Lower leg skin (tissue), 3 donors: ENCODE measurements around the gene MC2R.

ENCODE experiments used
- POLR2A ChIP-seq, 2 donors: fragments of 450-650 bp; IDR thresholded peaks; one replicate each; pipeline ENCODE4 v1.6.1; 2016 to 2017; ENCODE audit warnings: antibody characterized with exemption in 2 of 2, mild to moderate bottlenecking in 1 of 2, moderate library complexity in 1 of 2
- TF ChIP-seq, protein P1 (sequence below), 3 donors: fragments of 450-650 bp; IDR thresholded peaks; one replicate each; pipeline ENCODE4 v1.5.1; 2016; ENCODE audit warnings: antibody characterized with exemption in 3 of 3, mild to moderate bottlenecking in 3 of 3, moderate library complexity in 2 of 3

GRCh38 chr18:13914170-13914569 is 1.2 kb downstream of the MC2R start:
- no peak for TF ChIP-seq POLR2A (IDR thresholded peaks at IDR 0.05)
- TF ChIP-seq, protein P1, sequence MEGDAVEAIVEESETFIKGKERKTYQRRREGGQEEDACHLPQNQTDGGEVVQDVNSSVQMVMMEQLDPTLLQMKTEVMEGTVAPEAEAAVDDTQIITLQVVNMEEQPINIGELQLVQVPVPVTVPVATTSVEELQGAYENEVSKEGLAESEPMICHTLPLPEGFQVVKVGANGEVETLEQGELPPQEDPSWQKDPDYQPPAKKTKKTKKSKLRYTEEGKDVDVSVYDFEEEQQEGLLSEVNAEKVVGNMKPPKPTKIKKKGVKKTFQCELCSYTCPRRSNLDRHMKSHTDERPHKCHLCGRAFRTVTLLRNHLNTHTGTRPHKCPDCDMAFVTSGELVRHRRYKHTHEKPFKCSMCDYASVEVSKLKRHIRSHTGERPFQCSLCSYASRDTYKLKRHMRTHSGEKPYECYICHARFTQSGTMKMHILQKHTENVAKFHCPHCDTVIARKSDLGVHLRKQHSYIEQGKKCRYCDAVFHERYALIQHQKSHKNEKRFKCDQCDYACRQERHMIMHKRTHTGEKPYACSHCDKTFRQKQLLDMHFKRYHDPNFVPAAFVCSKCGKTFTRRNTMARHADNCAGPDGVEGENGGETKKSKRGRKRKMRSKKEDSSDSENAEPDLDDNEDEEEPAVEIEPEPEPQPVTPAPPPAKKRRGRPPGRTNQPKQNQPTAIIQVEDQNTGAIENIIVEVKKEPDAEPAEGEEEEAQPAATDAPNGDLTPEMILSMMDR (IDR thresholded peaks at IDR 0.05), result no peak
